Astrocyte (in vitro differentiated cells and primary cell): ENCODE measurements around the gene EDN2. TPM values are rescaled to one million over a fixed set of nuclear protein-coding genes. Genes with fewer than 3 reads are reported as not detected.

ENCODE experiments used
- DNase-seq: peaks from one replicate; pipeline ENCODE4 v3.0.0-alpha.2; 2010; ENCODE audit warnings: low read depth
- FAIRE-seq: peaks from 2 replicates; lab custom pipeline; 2011; peaks lifted over from hg19 to GRCh38; lab: Jason Lieb, UNC
- H2AFZ ChIP-seq: 2 replicates; pipeline ENCODE4 v1.6.0; 2012; ENCODE audit warnings: low read depth, low read length, inconsistent platforms
- H3K27ac ChIP-seq: 2 replicates; pipeline ENCODE4 v1.5.1; 2011; ENCODE audit warnings: low read depth, low read length, inconsistent platforms
- H3K27me3 ChIP-seq: 2 replicates; pipeline ENCODE4 v1.6.0; 2011; ENCODE audit warnings: low read length, inconsistent platforms; ENCODE audit not compliant: insufficient read depth
- H3K36me3 ChIP-seq: 2 replicates; pipeline ENCODE4 v1.5.1; 2011; ENCODE audit warnings: low read length, inconsistent platforms; ENCODE audit not compliant: insufficient read depth
- H3K4me1 ChIP-seq: 2 replicates; pipeline ENCODE4 v1.5.1; 2011; ENCODE audit warnings: low read length, inconsistent platforms; ENCODE audit not compliant: insufficient read depth
- H3K4me2 ChIP-seq: 2 replicates; pipeline ENCODE4 v1.6.0; 2012; ENCODE audit warnings: low read length, inconsistent platforms
- H3K4me3 ChIP-seq: 2 replicates; pipeline ENCODE4 v1.5.1; 2011; ENCODE audit warnings: low read depth, mild to moderate bottlenecking, low read length, inconsistent platforms; ENCODE audit not compliant: insufficient read depth
- H3K79me2 ChIP-seq: 2 replicates; pipeline ENCODE4 v1.6.0; 2012; ENCODE audit warnings: mild to moderate bottlenecking, low read length, inconsistent platforms; ENCODE audit not compliant: insufficient read depth
- H3K9ac ChIP-seq: 2 replicates; pipeline ENCODE4 v1.6.0; 2012; ENCODE audit warnings: mild to moderate bottlenecking, low read length, inconsistent platforms
- H3K9me3 ChIP-seq: 2 replicates; pipeline ENCODE4 v1.5.1; 2012; ENCODE audit warnings: low read depth, mild to moderate bottlenecking, low read length, inconsistent platforms; ENCODE audit not compliant: insufficient read depth
- H4K20me1 ChIP-seq: 2 replicates; pipeline ENCODE4 v1.6.0; 2012; ENCODE audit warnings: low read length, inconsistent platforms; ENCODE audit not compliant: insufficient read depth
- H3K27ac Mint-ChIP-seq: one replicate; pipeline ENCODE4 v1.8.0; 2021; ENCODE audit warnings: mild to moderate bottlenecking, mixed read lengths; ENCODE audit not compliant: unreplicated experiment
- H3K27me3 Mint-ChIP-seq: one replicate; pipeline ENCODE4 v1.8.0; 2021; ENCODE audit warnings: low read depth, mixed read lengths; ENCODE audit not compliant: unreplicated experiment
- H3K36me3 Mint-ChIP-seq: one replicate; pipeline ENCODE4 v1.8.0; 2021; ENCODE audit warnings: low read depth, mixed read lengths; ENCODE audit not compliant: unreplicated experiment
- H3K4me1 Mint-ChIP-seq: one replicate; pipeline ENCODE4 v1.8.0; 2021; ENCODE audit warnings: low read depth, mixed read lengths; ENCODE audit not compliant: unreplicated experiment
- H3K4me3 Mint-ChIP-seq: one replicate; pipeline ENCODE4 v1.8.0; 2021; ENCODE audit warnings: mild to moderate bottlenecking, moderate library complexity, mixed read lengths; ENCODE audit not compliant: unreplicated experiment
- H3K9me3 Mint-ChIP-seq: one replicate; pipeline ENCODE4 v1.8.0; 2021; ENCODE audit warnings: mild to moderate bottlenecking, mixed read lengths; ENCODE audit not compliant: unreplicated experiment
- CTCF ChIP-seq: IDR thresholded peaks from 2 replicates; pipeline ENCODE4 v1.5.1; 2011; ENCODE audit warnings: low read depth, mild to moderate bottlenecking, inconsistent platforms, low read length, moderate library complexity; ENCODE audit not compliant: insufficient read depth
- EZH2 ChIP-seq: IDR thresholded peaks from 2 replicates; pipeline ENCODE4 v1.6.1; 2012; ENCODE audit warnings: mild to moderate bottlenecking, low read length, inconsistent platforms; ENCODE audit not compliant: insufficient read depth
- total RNA-seq: library from RNA; stranded (reverse); gene quantifications from 2 replicates; pipeline ENCODE4 v1.2.1, GENCODE V29; 2021

The EDN2 gene
- total RNA-seq, 1 donor from 2014 or later: 0.45 TPM

DNA sequence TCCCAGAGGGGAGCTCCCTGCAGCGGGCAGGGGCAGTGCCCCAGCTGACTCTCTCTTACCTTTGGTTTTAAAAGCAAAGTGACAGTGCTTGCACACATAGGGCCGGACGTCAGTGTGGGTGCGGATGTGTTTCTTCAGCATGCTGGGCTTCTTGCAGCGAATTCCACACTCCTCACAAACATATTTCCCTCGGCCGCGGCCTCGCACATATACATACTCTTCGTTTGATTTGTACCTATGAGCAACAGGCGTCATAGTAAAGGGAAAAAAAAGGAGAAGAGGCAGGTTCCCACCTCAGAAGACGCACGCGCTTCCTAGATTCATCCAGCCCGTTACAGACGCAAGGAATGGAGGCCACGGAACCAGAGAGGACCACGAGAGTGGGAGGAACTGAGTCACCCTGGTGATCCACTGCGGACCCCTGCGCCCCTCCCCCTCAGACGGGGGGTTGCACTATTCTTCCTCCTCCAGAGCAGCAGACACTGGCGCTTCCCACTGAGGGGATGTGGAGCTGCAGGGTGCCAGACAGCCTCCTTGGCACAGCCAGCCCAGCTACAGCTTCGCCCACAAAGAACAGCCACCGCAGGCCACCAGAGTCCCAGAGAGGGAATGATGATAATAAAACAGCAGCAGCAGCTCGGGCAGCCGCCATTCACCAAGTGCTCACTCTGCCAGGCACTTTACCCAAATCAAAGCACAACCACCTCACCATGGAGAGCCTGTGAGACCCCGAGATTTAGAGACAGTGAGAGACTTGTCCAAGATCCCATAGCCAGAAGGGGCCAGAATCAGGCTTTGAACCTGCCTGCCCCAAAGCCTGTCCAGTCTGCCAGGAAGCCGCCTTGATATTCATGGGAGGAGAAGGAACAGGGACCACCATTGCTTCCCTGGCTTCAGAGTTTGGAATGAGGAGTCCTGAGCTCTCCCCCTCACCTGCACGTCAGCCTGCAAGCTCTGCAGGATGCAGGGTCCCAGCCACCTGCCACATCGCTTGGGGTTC, 40.5 kb upstream of the EDN2 start:
- H2AFZ ChIP-seq: no peak overlapping the region
- H3K4me3 Mint-ChIP-seq: no peak overlapping the region
- H3K4me3 ChIP-seq: no peak overlapping the region
- H3K27me3 Mint-ChIP-seq: peaks cover 7% of the 10 kb centered on the region
- DNase-seq: no peak
- no peak overlapping the region for H3K4me2 ChIP-seq
- TF ChIP-seq EZH2 (no peak), CTCF (no peak)
- H4K20me1 ChIP-seq: peaks cover 23% of the 10 kb centered on the region
- H3K9ac ChIP-seq: no peak overlapping the region
- H3K4me1 Mint-ChIP-seq: peaks cover 3% of the 10 kb centered on the region
- no peaks in the 10 kb centered on the region for H3K36me3 ChIP-seq
- no peak overlapping the region for H3K27ac Mint-ChIP-seq
- H3K36me3 Mint-ChIP-seq: peaks cover 10% of the 10 kb centered on the region
- no peaks in the 10 kb centered on the region for H3K9me3 ChIP-seq
- no peak overlapping the region for H3K27ac ChIP-seq
- no peaks in the 10 kb centered on the region for H3K9me3 Mint-ChIP-seq
- H3K79me2 ChIP-seq: no peaks in the 10 kb centered on the region
- no peak for FAIRE-seq
- H3K27me3 ChIP-seq: no peaks in the 10 kb centered on the region
- no peaks in the 10 kb centered on the region for H3K4me1 ChIP-seq

DNA sequence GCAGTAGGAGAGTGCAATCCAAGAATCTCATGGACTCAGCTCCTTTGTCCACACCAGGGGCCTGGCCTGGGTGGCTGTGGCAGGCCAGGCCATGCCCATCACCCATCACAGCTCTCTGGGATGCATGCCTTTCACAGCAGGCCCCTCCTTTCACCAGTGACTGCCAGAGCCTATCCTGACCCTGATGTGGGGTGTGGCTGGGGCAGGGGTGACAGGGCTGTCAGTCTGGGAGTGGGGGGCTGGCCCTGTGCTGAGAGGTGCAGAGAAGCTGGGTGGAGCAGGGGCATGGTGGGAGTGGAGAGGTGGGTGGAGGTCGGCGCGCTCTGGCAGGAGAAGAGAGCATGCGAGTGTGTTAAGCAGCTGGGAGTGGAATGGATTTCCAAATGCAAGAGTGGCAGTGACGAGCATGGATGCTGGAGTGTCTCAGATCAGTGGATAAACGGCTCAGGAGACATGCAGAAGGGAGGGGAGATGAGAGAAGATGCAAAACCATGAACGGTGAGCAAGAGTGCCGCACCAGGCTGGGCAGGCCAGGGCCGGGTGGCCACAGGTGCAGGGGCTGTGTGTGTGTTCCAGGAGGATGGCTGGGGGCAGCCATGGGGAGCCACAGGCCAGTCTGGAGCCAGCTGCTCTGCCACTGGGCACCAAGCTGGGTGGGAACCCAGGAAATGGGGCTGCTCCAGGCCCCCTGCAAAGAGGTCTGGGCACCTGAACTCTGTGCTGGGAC, 39.6 kb upstream of the EDN2 start:
- no peak for FAIRE-seq

More for the DNA sequence above, 39.6 kb upstream of the EDN2 start:
- no peak overlapping the region for H3K9ac ChIP-seq
- peaks cover 11% of the 10 kb centered on the region for H3K36me3 Mint-ChIP-seq
- no peaks in the 10 kb centered on the region for H3K79me2 ChIP-seq
- no peaks in the 10 kb centered on the region for H3K36me3 ChIP-seq
- no peak for DNase-seq
- H3K4me1 ChIP-seq: no peaks in the 10 kb centered on the region
- H3K4me2 ChIP-seq: no peak overlapping the region
- H2AFZ ChIP-seq: no peak overlapping the region
- H3K27ac ChIP-seq: no peak overlapping the region
- H3K9me3 ChIP-seq: no peaks in the 10 kb centered on the region
- H3K4me3 ChIP-seq: no peak overlapping the region
- no peak overlapping the region for H3K27ac Mint-ChIP-seq
- H3K27me3 ChIP-seq: no peaks in the 10 kb centered on the region
- H4K20me1 ChIP-seq: peaks cover 19% of the 10 kb centered on the region
- H3K9me3 Mint-ChIP-seq: peaks cover 3% of the 10 kb centered on the region
- H3K4me1 Mint-ChIP-seq: peaks cover 3% of the 10 kb centered on the region
- TF ChIP-seq EZH2: no peak
- TF ChIP-seq CTCF: no peak
- H3K27me3 Mint-ChIP-seq: peaks cover 11% of the 10 kb centered on the region
- H3K4me3 Mint-ChIP-seq: no peak overlapping the region
